Endothelial cell of umbilical vein (primary cell): ENCODE results near the gene BEST2. TPM values are rescaled to one million over a fixed set of nuclear protein-coding genes. Genes with fewer than 3 reads are reported as not detected.

Experiments
- BruUV-seq: library from RNA; stranded (reverse); fragments of 400-500 nt; replicated peaks from 2 replicates; lab custom pipeline; 2021; lab: Mats Ljungman, UMichigan
- CTCF ChIA-PET: fragments of 300-600, 350-600 bp; sonication (Branson Sonifier 250); formaldehyde crosslinking; loops from one replicate; lab custom pipeline; 2021; ENCODE audit warnings: antibody characterized with exemption, inconsistent platforms; lab: Charles Lee
- POLR2A ChIA-PET: fragments of 300-600, 350-600 bp; sonication (Branson Sonifier 250); formaldehyde crosslinking; loops from one replicate; lab custom pipeline; 2021; ENCODE audit warnings: antibody characterized with exemption, inconsistent platforms; lab: Charles Lee
- DNase-seq: peaks from one replicate; pipeline ENCODE4 v3.0.0-alpha.2; 2011; ENCODE audit warnings: low read depth, low spot score
- FAIRE-seq: peaks from 2 replicates; lab custom pipeline; 2011; peaks lifted over from hg19 to GRCh38; lab: Jason Lieb, UNC
- H2AFZ ChIP-seq: 2 replicates; pipeline ENCODE4 v1.6.0; 2012; ENCODE audit warnings: low read depth, low read length, control low read depth, inconsistent platforms
- H3K27ac ChIP-seq: 2 replicates; pipeline ENCODE4 v1.5.1; 2011; ENCODE audit warnings: low read depth, mild to moderate bottlenecking, control low read depth, low read length, moderate library complexity; ENCODE audit not compliant: insufficient read depth
- H3K27me3 ChIP-seq, 2 experiments: 2 replicates each; pipeline versions ENCODE4 v1.6.0 to v1.6.1; 2011; ENCODE audit warnings: low read length in 2 of 2, mixed read lengths in 1 of 2; ENCODE audit not compliant: control insufficient read depth in 2 of 2, insufficient read depth in 2 of 2
- H3K36me3 ChIP-seq, 2 experiments: 2 replicates in 1 of 2; 3 replicates in 1 of 2; pipeline ENCODE4 v1.5.1; 2011; ENCODE audit warnings: low read length in 2 of 2, mild to moderate bottlenecking in 1 of 2, moderate library complexity in 1 of 2; ENCODE audit not compliant: control insufficient read depth in 2 of 2, insufficient read depth in 2 of 2; ENCODE audit errors: extremely low read depth in 1 of 2
- H3K4me1 ChIP-seq: 3 replicates; pipeline ENCODE4 v1.5.1; 2011; ENCODE audit warnings: mild to moderate bottlenecking, low read length; ENCODE audit not compliant: control insufficient read depth, insufficient read depth; ENCODE audit errors: extremely low read depth
- H3K4me2 ChIP-seq: 2 replicates; pipeline ENCODE4 v1.6.1; 2011; ENCODE audit warnings: low read length, control low read depth, mixed read lengths; ENCODE audit not compliant: insufficient read depth
- H3K4me3 ChIP-seq, 3 experiments: fragments of 200-600 bp in 1 of 3; sonication (generic), shearing (Covaris generic) in 1 of 3; replicated peaks in 1 of 3; 2 replicates each; pipeline ENCODE4 v1.5.1; 2011 to 2016; ENCODE audit warnings: control low read depth in 3 of 3, low read length in 3 of 3, mild to moderate bottlenecking in 2 of 3, inconsistent platforms in 1 of 3, low read depth in 1 of 3, moderate library complexity in 1 of 3; ENCODE audit not compliant: insufficient read depth in 1 of 3
- H3K79me2 ChIP-seq: 2 replicates; pipeline ENCODE4 v1.6.0; 2012; ENCODE audit warnings: low read length, inconsistent platforms; ENCODE audit not compliant: control insufficient read depth, insufficient read depth
- H3K9ac ChIP-seq: replicated peaks from 2 replicates; pipeline ENCODE3; 2011; ENCODE audit warnings: low read length, control low read depth; ENCODE audit not compliant: insufficient read depth; ENCODE audit errors: extremely low read depth
- H3K9me1 ChIP-seq: replicated peaks from 3 replicates; pipeline ENCODE4 v1.6.0; 2011; ENCODE audit warnings: mild to moderate bottlenecking, low read length; ENCODE audit not compliant: control insufficient read depth, insufficient read depth; ENCODE audit errors: extremely low read depth
- H3K9me3 ChIP-seq: replicated peaks from 2 replicates; pipeline ENCODE4 v1.5.1; 2012; ENCODE audit warnings: low read length, inconsistent platforms; ENCODE audit not compliant: control insufficient read depth, insufficient read depth
- H4K20me1 ChIP-seq: replicated peaks from 2 replicates; pipeline ENCODE3; 2011; ENCODE audit warnings: mild to moderate bottlenecking, low read length; ENCODE audit not compliant: control insufficient read depth, insufficient read depth; ENCODE audit errors: extremely low read depth
- CTCF ChIP-seq, 2 donors: IDR thresholded peaks; 1 replicate in 1 of 2; 2 replicates in 1 of 2; pipeline ENCODE4 v1.5.1; 2011; ENCODE audit warnings: low read length in 2 of 2, mild to moderate bottlenecking in 2 of 2, moderate library complexity in 2 of 2, control low read depth in 1 of 2, inconsistent platforms in 1 of 2, low read depth in 1 of 2; ENCODE audit not compliant: insufficient read depth in 1 of 2; ENCODE audit errors: extremely low read depth in 1 of 2
- EZH2 ChIP-seq: IDR thresholded peaks from 2 replicates; pipeline ENCODE4 v1.6.1; 2012; ENCODE audit warnings: borderline replicate concordance, low read depth, mild to moderate bottlenecking, moderate library complexity, low read length, inconsistent platforms; ENCODE audit not compliant: severe bottlenecking
- FOS ChIP-seq: IDR thresholded peaks from 2 replicates; pipeline ENCODE4 v1.6.1; 2011; ENCODE audit warnings: mild to moderate bottlenecking, low read length, moderate library complexity, borderline replicate concordance; ENCODE audit not compliant: insufficient read depth
- GATA2 ChIP-seq: IDR thresholded peaks from 2 replicates; pipeline ENCODE4 v1.7.0; 2011; ENCODE audit warnings: low read depth, mild to moderate bottlenecking, moderate library complexity, mixed read lengths, low read length; ENCODE audit not compliant: insufficient read length, insufficient read depth
- JUN ChIP-seq: IDR thresholded peaks from 2 replicates; pipeline ENCODE4 v1.6.1; 2011; ENCODE audit warnings: borderline replicate concordance, low read depth; ENCODE audit not compliant: insufficient read length, insufficient read depth
- MYC ChIP-seq: IDR thresholded peaks from one replicate; pipeline ENCODE4 v1.6.1; 2011; ENCODE audit warnings: mild to moderate bottlenecking, low read depth, low read length
- POLR2A ChIP-seq: IDR thresholded peaks from 2 replicates; pipeline ENCODE4 v1.6.1; 2012; ENCODE audit warnings: low read depth, mild to moderate bottlenecking, control low read depth, low read length
- POLR2AphosphoS5 ChIP-seq: IDR thresholded peaks from 2 replicates; pipeline ENCODE4 v1.6.1; 2012; ENCODE audit warnings: low read depth, mild to moderate bottlenecking, control low read depth, low read length, moderate library complexity; ENCODE audit not compliant: insufficient read depth
- dilution Hi-C: fragments of 300-500 bp; cut with MboI; formaldehyde crosslinking; loops from one replicate; pipeline ENCODE4 v1.15.0; 2019; ENCODE audit warnings: low sequenced_read_pairs; ENCODE audit not compliant: extremely low pct_ligation_motif_present
- intact Hi-C: fragments of 100-400 bp; cut with micrococcal nuclease; formaldehyde crosslinking; loops from one replicate; pipeline ENCODE4 v1.10.0; 2022
- polyA plus RNA-seq, 4 experiments: library from polyadenylated mRNA; depleted of rRNA in 3 of 4; stranded (reverse) in 3 of 4; unstranded in 1 of 4; fragments of >200 nt; gene quantifications; 2 replicates each; pipeline versions ENCODE4 v1.2.1 to v1.2.3, GENCODE V29; 2011 to 2012; ENCODE audit warnings: missing spikeins in 1 of 4
- total RNA-seq: library from RNA; stranded (reverse); gene quantifications from 2 replicates; pipeline ENCODE4 v1.2.3, GENCODE V29; 2021
- TF ChIP-seq, protein P1 (sequence below): IDR thresholded peaks from 2 replicates; pipeline ENCODE4 v1.6.1; 2011; ENCODE audit not compliant: insufficient read depth, insufficient read length

BEST2 gene
- total and polyA plus RNA-seq, 2 donors (not counting 3 experiments of a cell fraction or from before 2014, with no cell fraction given) = not detected

DNA sequence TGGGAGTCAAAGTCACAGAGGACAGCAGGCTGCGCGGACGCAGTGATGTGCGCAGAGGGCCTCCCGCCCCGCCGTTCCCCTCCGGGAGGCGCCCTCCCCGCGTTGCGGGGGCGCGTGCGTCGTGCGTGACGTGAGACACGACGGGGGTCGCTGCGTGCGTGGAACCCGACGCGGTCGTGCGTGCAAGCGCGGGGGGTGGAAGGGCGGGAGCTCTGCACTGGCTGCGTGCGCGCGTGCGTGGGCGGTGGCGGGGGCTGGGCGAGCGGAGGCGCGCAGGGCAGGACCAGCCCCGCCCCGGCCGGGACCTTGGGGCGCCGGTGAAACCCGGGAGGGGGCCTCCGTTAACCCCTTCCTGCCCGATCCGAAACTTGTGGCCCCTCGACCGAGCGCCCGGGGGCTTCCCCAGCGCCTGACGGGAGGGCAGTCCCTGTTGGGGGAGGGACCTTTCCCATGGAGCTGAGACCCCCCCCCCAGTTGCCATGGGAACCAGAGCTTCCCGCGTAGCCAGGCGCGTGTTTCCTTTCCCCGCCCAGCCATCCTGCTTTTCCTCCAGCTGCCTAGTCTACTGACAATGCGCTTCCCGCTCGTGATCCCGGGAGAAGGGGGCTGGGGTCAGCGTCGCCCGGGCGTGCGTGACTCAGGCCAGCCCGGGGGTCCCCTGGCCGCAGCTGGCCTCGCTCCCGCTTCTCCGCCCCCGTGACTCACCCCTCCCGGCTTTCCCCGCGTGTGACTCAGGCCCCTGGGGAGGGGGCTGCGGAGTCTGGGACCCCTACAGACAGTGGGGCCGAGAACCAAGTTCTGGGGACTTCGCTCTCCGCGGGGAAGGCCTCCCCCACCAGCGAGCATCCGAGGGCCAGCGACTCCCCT is 31.1 kb downstream of the BEST2 start:
- Histone ChIP-seq H3K4me2 (peak overlapping the region; percentile 6), H3K9me1 (no peaks in the 10 kb centered on the region), H3K36me3 (no peaks in the 10 kb centered on the region), H3K4me1 (peaks cover 25% of the 10 kb centered on the region), H3K9ac (peak overlapping the region; percentile 52), H3K27ac (peak overlapping the region; percentile 50), H3K4me3 (peak overlapping the region in 2 of 3 experiments; percentile 2 to 39), H3K27me3 (no peaks in the 10 kb centered on the region), H3K9me3 (no peaks in the 10 kb centered on the region), H3K79me2 (no peaks in the 10 kb centered on the region), H2AFZ (peak overlapping the region; percentile 40), H4K20me1 (no peaks in the 10 kb centered on the region)
- DNase-seq (peak; percentile 96), FAIRE-seq (peak; percentile 93)
- no TSS peak for BruUV-seq
- POLR2A ChIA-PET = interaction anchor here (2.8 kb wide), 1 partner anchor 10 kb away, joined by 73 read pairs; the partner anchor contains the start of gene JUNB
- CTCF ChIA-PET = interaction anchor here (0.7 to 1.2 kb wide), 6 partner anchors 10 to 52 kb away, joined by 3 to 21 read pairs (median 4); partner anchors contain the start of genes JUNB and RTBDN
- TF ChIP-seq, protein P1, sequence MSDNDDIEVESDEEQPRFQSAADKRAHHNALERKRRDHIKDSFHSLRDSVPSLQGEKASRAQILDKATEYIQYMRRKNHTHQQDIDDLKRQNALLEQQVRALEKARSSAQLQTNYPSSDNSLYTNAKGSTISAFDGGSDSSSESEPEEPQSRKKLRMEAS = peak; percentile 77
- peak; percentile 89 for TF ChIP-seq FOS
- no peak for TF ChIP-seq EZH2
- no peak for TF ChIP-seq MYC
- TF ChIP-seq POLR2AphosphoS5 = peak; percentile 81
- peak; percentile 40 for TF ChIP-seq JUN
- peak in 1 of 2 donors; percentile 11 for TF ChIP-seq CTCF (IDR thresholded peaks at IDR 0.05; ENCODE audit: extremely low read depth in 1 of 2, insufficient read depth in 1 of 2, low read depth in 1 of 2, low read length in 2 of 2)
- TF ChIP-seq GATA2 = no peak
- TF ChIP-seq POLR2A = no peak
- intact Hi-C loops (loop anchor here (1.0 to 10.0 kb wide), 3 partner anchors 9 to 320 kb away; partner anchors contain the start of genes CALR, FARSA, JUNB and LYL1), dilution Hi-C loops (no loop called here)
